ENCODE measurements around the gene ARHGAP32. TPM values are rescaled to one million over a fixed set of nuclear protein-coding genes. Genes with fewer than 3 reads are reported as not detected.

Gene ARHGAP32
- total RNA-seq, 1 experiment from 2014 or later = 22.0 TPM

DNA sequence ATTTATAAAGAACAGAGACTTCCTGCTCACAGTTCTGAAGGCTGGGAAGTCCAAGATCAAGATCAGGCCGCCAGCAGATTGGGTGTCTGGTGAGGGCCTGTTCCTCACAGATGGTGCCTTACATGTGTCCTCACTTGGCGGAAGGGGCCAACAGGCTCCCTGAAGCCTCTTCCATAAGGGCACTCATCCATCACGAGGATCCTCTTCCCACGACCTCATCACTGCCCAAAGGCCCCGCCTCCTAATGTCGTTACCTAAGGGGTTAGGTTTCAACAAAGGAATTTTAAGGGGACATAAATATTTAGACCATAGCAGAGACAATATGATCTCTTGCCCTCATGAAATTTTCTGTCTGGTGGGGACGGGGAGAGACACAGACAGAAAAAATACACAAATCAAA, 268.0 kb downstream of the ARHGAP32 start:
- Mint-ChIP-seq H3K36me3 (ENCODE audit: insufficient read depth in 1 of 3, low read depth in 3 of 3) (no peaks in the 10 kb centered on the region), H3K27me3 (ENCODE audit: low read depth) (peaks cover 91% of the 10 kb centered on the region), H3K4me3 (no peak overlapping the region), H3K9me3 (peaks cover 0 to 3% of the 10 kb centered on the region in 2 experiments; a peak in 2 of 5 replicates), H3K27ac (no peak overlapping the region), H3K4me1 (peaks cover 40 to 45% of the 10 kb centered on the region in 2 experiments)
- Histone ChIP-seq H3K23me2 (ENCODE audit: insufficient read length, low read depth, low read length, poor library complexity, severe bottlenecking) (no peaks in the 10 kb centered on the region), H2BK20ac (ENCODE audit: low read depth, low read length, poor library complexity, severe bottlenecking) (no peak overlapping the region), H3K79me1 (ENCODE audit: insufficient read depth, low read depth, low read length, poor library complexity, severe bottlenecking) (no peaks in the 10 kb centered on the region), H3K79me2 (ENCODE audit: insufficient read depth, low read length) (no peaks in the 10 kb centered on the region), H2BK12ac (ENCODE audit: insufficient read length, low read depth, low read length) (no peak overlapping the region), H3K27ac (ENCODE audit: insufficient read length, low read depth, low read length) (no peak overlapping the region), H3K4me1 (ENCODE audit: insufficient read depth, low read length) (peaks cover 13% of the 10 kb centered on the region), H3K56ac (ENCODE audit: insufficient read length, low read depth, low read length) (no peak overlapping the region), H3T11ph (ENCODE audit: low read length) (no peak overlapping the region), H3K4ac (ENCODE audit: low read depth, low read length) (no peak overlapping the region), H3K9ac (ENCODE audit: extremely low read depth, insufficient read length, low read length) (no peak overlapping the region), H3K4me2 (ENCODE audit: insufficient read depth, insufficient read length, low read length) (no peak overlapping the region), H3K9me3 (ENCODE audit: control insufficient read depth, low read depth, low read length) (no peaks in the 10 kb centered on the region), H2BK15ac (ENCODE audit: low read depth, low read length) (no peak overlapping the region), H4K5ac (ENCODE audit: insufficient read length, low read depth, low read length) (no peak overlapping the region), H3K14ac (ENCODE audit: insufficient read depth, low read length) (no peak overlapping the region), H2AFZ (ENCODE audit: low read length) (no peak overlapping the region), H4K8ac (replicated peaks; ENCODE audit: insufficient read length, low read depth, low read length) (no peak overlapping the region), H3K18ac (ENCODE audit: insufficient read length, low read depth, low read length) (no peak overlapping the region), H2BK5ac (ENCODE audit: insufficient read length, low read length) (no peak overlapping the region), H4K20me1 (ENCODE audit: control insufficient read depth, insufficient read depth, insufficient read length) (no peaks in the 10 kb centered on the region), H2BK120ac (ENCODE audit: low read depth, low read length, poor library complexity, severe bottlenecking) (no peak overlapping the region), H2AK5ac (ENCODE audit: insufficient read length, low read length) (no peak overlapping the region), H3K23ac (ENCODE audit: insufficient read length, low read depth, low read length) (no peak overlapping the region), H3K27me3 (ENCODE audit: insufficient read depth, low read length) (peaks cover 17% of the 10 kb centered on the region; the same call in 1 of the 2 replicates), H4K91ac (ENCODE audit: insufficient read length, low read depth, low read length) (no peak overlapping the region)
- no peak for DNase-seq
- no peak for TF ChIP-seq CTCF (conservative IDR thresholded peaks at IDR 0.05)
- WGBS (ENCODE audit: extremely low coverage, insufficient read length, low lambda C conversion rate) = no CpG with 5 or more reads among the region's 7 CpGs
